Uterus (tissue), 2 donors: Measurements from ENCODE around the gene TBCD.
"Not testable (repeated sequence)": the region's sequence is repeated elsewhere in the genome, so short reads cannot be mapped to it uniquely, and the experiment has no call there.

Experiments
- CTCF ChIP-seq, 4 experiments: fragments of 200-600 bp in 2 of 4; fragments of 450-650 bp in 2 of 4; sonication (generic) in 2 of 4; IDR thresholded peaks; one replicate each; pipeline ENCODE4 v1.5.1; 2016 to 2019; ENCODE audit warnings: antibody characterized with exemption in 4 of 4, mild to moderate bottlenecking in 2 of 4, moderate library complexity in 1 of 4
- POLR2A ChIP-seq, 2 donors: fragments of 450-650 bp; IDR thresholded peaks; one replicate each; pipeline ENCODE4 v1.6.1; 2016; ENCODE audit warnings: antibody characterized with exemption in 2 of 2, mild to moderate bottlenecking in 1 of 2, moderate library complexity in 1 of 2

GRCh38 chr17:82984249-82984617, 232.4 kb downstream of the TBCD start:
- TF ChIP-seq POLR2A, CTCF (IDR thresholded peaks at IDR 0.05): not testable (repeated sequence)
